ENCODE data around the gene PNKD. TPM values are rescaled to one million over a fixed set of nuclear protein-coding genes. Genes with fewer than 3 reads are reported as not detected.

PNKD gene
- total RNA-seq, 1 donor from 2014 or later: 53.3 TPM

- TF ChIP-seq, protein P1, sequence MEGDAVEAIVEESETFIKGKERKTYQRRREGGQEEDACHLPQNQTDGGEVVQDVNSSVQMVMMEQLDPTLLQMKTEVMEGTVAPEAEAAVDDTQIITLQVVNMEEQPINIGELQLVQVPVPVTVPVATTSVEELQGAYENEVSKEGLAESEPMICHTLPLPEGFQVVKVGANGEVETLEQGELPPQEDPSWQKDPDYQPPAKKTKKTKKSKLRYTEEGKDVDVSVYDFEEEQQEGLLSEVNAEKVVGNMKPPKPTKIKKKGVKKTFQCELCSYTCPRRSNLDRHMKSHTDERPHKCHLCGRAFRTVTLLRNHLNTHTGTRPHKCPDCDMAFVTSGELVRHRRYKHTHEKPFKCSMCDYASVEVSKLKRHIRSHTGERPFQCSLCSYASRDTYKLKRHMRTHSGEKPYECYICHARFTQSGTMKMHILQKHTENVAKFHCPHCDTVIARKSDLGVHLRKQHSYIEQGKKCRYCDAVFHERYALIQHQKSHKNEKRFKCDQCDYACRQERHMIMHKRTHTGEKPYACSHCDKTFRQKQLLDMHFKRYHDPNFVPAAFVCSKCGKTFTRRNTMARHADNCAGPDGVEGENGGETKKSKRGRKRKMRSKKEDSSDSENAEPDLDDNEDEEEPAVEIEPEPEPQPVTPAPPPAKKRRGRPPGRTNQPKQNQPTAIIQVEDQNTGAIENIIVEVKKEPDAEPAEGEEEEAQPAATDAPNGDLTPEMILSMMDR (conservative IDR thresholded peaks at IDR 0.05; ENCODE audit: low read depth, low read length): no peak
- no peak overlapping the region for H3K4me3 ChIP-seq (ENCODE audit: low read depth, low read length)
- no peak for DNase-seq (ENCODE audit: low read depth)
Measured at GRCh38 chr2:218332920-218333645, 62.8 kb downstream of the PNKD start.

- DNase-seq (ENCODE audit: low read depth): no peak
- TF ChIP-seq, protein P1 (conservative IDR thresholded peaks at IDR 0.05; ENCODE audit: low read depth, low read length): no peak
- H3K4me3 ChIP-seq (ENCODE audit: low read depth, low read length): no peak overlapping the region
Measured at GRCh38 chr2:218334531-218334930, 64.2 kb downstream of the PNKD start.

- H3K4me3 ChIP-seq (ENCODE audit: low read depth, low read length): no peak overlapping the region
- TF ChIP-seq, protein P1 (conservative IDR thresholded peaks at IDR 0.05; ENCODE audit: low read depth, low read length): no peak
- DNase-seq (ENCODE audit: low read depth): no peak
Measured at GRCh38 chr2:218340656-218341055, 70.3 kb downstream of the PNKD start.

DNA sequence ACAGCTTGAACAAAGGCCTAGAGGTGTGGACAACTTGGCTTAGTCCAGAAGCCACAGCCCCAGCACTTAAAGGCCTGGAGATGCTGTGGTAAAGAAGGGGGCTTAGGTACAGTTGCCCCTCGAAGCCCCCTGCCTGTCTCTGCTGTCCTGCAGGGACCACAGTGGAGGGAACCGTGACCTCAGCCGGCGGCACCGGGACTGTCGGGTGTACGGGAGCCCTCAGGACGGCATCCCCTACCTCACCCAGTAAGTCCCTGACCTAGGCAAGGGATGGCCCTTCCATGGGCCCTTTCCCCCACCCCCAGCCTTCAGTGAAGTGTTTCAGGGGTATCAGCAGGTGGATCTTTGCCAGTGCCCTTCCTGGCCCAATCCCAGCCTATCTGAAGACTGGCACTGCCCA is 71.1 kb downstream of the PNKD start:
- no peak for DNase-seq (ENCODE audit: low read depth)
- H3K4me3 ChIP-seq (ENCODE audit: low read depth, low read length): no peak overlapping the region
- TF ChIP-seq, protein P1 (conservative IDR thresholded peaks at IDR 0.05; ENCODE audit: low read depth, low read length): no peak

- TF ChIP-seq, protein P1 (conservative IDR thresholded peaks at IDR 0.05; ENCODE audit: low read depth, low read length): no peak
- no peak for DNase-seq (ENCODE audit: low read depth)
- H3K4me3 ChIP-seq (ENCODE audit: low read depth, low read length): no peak overlapping the region
Measured at GRCh38 chr2:218342837-218343236, 72.5 kb downstream of the PNKD start.

- no peak for DNase-seq (ENCODE audit: low read depth)
- no peak overlapping the region for H3K4me3 ChIP-seq (ENCODE audit: low read depth, low read length)
- TF ChIP-seq, protein P1 (conservative IDR thresholded peaks at IDR 0.05; ENCODE audit: low read depth, low read length): no peak
Measured at GRCh38 chr2:218343591-218343990, 73.3 kb downstream of the PNKD start.
